Adipose tissue (tissue), 3 donors: ENCODE measurements around the gene RNF17. TPM values are rescaled to one million over a fixed set of nuclear protein-coding genes. Genes with fewer than 3 reads are reported as not detected.
"Not testable (repeated sequence)": the region's sequence is repeated elsewhere in the genome, so short reads cannot be mapped to it uniquely, and the experiment has no call there.

Source experiments
- H3K27ac ChIP-seq: one replicate; pipeline ENCODE4 v1.5.1; 2013; ENCODE audit warnings: low read depth, low read length
- WGBS, 3 donors: extraction: QIAGEN DNeasy Blood & Tissue Kit; methylation state at CpG; one replicate each; pipeline ENCODE4 v1.1.7; 2013; 5-methylcytosine and 5-hydroxymethylcytosine counted together
- polyA plus RNA-seq, 3 donors: library from polyadenylated mRNA; stranded (reverse); fragments of 200-250 nt; gene quantifications; one replicate each; pipeline ENCODE4 v1.2.3, GENCODE V29; 2013
- donor health status: healthy with polysubstance abuse.
- donor health status: Bipolar disorder and iron deficiency.
- donor health status: healthy.

The RNF17 gene
- polyA plus RNA-seq, 3 donors, result 0.08 TPM; not detected in 2

GRCh38 chr13:24837528-24837927 lies 73.6 kb downstream of the RNF17 start:
- not testable (repeated sequence) for H3K27ac ChIP-seq
- WGBS, 3 donors, result 74 to 93% (median 93%) methylated on average over 2 of the region's 2 CpGs

GRCh38 chr13:24842549-24843274 lies 78.7 kb downstream of the RNF17 start:
- 72 to 88% (median 87%) methylated on average over 9 of the region's 9 CpGs for whole genome bisulfite sequencing, 3 donors
- H3K27ac ChIP-seq, result no peak overlapping the region

- WGBS, 3 donors, result 45 to 69% (median 68%) methylated on average over 1 of the region's 1 CpG
Measured at GRCh38 chr13:24851546-24851945, 87.6 kb downstream of the RNF17 start.

DNA sequence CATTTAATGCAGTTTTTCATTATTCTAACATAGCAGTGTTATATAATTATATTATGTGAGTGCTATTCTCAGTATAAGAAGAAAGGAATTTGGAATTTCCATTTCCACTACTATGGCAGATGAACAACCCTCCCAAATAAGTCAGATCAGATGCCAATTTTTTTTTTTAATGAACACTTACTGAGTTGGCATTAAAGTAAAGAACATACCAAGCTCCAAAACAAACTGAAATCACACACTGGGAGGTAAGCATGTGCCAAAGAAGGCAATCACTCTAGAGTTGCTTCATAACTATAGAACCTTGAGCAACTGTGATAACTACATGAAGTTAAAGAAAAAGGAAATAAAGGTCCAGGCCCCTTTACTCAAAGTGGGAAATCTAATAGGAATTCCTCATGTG lies 90.3 kb downstream of the RNF17 start:
- H3K27ac ChIP-seq, result no peak overlapping the region

More at GRCh38 chr13:24851546-24851945, 87.6 kb downstream of the RNF17 start:
- no peak overlapping the region for H3K27ac ChIP-seq

GRCh38 chr13:24858953-24859352 lies 95.0 kb downstream of the RNF17 start:
- 75 to 80% (median 80%) methylated on average over 5 of the region's 5 CpGs for WGBS, 3 donors
- H3K27ac ChIP-seq, result no peak overlapping the region

DNA sequence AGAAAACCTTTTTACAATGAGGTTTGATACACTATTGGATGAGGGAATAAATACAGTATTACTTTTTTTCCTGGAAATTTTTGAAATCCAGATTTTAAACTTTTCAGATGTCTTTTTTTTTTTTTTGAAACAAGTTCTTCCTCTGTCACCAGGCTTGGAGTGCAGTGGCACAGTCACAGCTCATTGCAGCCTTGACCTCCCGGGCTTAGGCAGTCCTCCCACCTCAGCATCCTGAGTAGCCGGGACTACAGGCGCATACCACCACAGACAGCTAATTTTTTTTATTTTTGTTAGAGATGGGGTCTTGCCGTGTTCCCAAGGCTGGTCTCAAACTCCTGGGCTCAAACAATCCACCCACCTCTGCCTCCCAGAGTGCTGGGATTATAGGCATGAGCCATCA lies 96.8 kb downstream of the RNF17 start:
- no peak overlapping the region for H3K27ac ChIP-seq
- 69 to 77% (median 70%) methylated on average over 4 of the region's 4 CpGs for WGBS, 3 donors

DNA sequence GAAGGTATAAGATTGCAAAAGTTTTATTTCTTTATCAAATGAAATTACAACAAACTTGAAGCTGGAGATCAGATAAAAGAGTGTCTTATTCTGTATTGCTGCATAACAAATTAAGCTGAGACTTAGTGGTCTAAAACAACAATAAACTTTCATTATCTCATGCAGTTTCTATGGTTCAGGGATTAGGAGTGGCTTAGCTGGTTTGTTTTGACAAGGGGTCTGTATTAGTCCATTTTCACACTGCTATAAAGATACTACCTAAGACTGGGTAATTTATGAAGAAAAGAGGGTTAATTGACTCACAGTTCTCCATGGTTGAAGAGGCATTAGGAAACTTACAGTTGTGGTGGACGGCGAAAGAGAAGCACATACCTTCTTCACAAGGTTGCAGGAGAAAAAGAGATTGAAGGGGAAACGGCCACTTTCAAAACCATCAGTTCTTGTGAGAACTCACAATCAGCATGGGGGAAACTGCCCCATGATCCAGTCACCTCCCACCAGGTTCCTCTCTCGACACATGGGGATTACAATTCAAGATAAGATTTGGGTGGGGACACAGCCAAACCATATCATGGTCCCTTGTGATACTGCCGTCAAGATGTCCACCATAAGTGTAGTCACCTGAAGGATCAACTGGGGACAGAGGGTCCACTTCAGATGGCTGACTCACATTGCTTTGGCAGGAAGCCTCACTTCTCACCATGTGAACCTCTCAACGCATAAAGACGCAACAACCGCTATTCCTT lies 97.8 kb downstream of the RNF17 start:
- no peak overlapping the region for H3K27ac ChIP-seq
- 81 to 91% (median 88%) methylated on average over 8 of the region's 8 CpGs for WGBS, 3 donors

DNA sequence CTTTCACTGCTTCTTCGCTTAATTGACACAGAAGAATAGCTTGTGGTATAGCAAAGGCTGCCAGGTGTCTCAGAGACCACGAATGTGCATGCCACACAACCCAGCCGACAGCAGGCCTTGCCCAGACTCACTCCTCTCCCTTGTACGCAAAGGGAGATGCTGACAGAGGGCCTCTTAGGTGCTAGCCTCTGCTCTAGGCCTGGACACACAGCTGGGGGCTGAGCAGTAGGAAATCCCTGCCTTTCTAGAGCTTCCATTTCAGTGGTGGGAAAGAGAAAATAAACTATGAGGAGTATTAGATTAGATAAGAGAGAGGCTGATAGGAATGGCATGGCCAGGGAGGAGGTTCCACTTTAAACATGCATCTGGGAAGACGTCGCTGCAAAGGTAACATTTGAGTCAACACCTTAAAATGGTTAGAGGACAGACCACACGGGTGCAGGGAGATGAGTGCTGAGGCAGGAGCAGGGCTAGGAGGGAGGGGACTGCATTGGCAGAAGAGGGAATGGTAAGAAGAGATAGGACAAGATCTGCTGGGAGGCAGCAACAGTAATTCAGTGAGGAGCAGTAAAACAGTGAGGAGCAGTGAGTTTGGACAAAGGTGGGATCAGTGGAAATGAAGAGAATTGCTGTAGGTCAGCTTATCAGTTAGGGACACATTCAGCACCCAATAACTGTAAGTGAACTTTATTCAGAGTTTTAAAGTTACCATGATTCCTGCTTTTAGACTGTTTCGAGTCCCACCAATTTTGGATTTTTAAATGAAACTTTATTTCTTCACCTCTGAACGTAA lies 100.0 kb downstream of the RNF17 start:
- H3K27ac ChIP-seq, result no peak overlapping the region
- 64 to 80% (median 76%) methylated on average over 9 of the region's 9 CpGs for WGBS, 3 donors

DNA sequence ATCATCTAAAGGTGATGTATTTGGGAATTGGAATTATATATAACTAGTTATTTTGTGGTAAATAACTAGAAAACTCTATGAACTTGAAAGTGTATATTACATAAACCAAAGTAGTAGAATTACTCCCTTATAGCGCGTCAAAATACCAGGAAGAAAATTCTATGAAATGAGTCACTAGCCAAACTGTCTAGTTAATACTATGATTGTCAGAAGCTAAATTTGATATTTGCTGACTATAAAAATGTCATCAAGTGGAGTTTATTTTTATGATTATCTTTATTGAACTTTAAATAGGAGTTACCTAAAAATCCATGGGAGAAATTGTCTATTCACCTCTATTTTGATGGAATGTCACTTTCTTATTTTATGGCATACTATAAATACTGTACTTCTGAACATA lies 100.6 kb downstream of the RNF17 start:
- 94 to 97% (median 96%) methylated on average over 2 of the region's 2 CpGs for WGBS, 3 donors
- no peak overlapping the region for H3K27ac ChIP-seq

GRCh38 chr13:24865163-24865953 lies 101.4 kb downstream of the RNF17 start:
- 18 to 35% (median 21%) methylated on average over 5 of the region's 5 CpGs for WGBS, 3 donors
- H3K27ac ChIP-seq, result no peak overlapping the region

DNA sequence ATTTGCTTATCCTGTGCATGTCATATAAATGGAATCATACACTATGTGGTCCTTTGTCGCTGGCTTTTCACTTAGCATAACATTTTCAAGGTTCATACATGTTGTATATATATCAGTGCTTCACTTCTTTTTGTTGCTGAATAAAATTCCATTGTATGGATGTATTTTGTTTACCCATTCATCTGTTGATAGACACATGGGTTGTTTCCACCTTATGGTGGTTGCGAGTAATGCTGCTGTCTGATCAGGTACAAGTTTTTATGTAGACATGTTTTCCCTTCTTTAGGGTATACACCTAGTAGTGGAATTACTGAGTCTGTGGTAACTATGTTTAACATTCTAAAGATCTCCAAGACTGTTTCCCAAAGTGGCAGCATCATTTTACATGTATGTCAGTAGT lies 102.5 kb downstream of the RNF17 start:
- H3K27ac ChIP-seq, result no peak overlapping the region
- 76 to 83% (median 82%) methylated on average over 2 of the region's 2 CpGs for WGBS, 3 donors

- 38 to 53% (median 51%) methylated on average over 4 of the region's 4 CpGs for WGBS, 3 donors
- no peak overlapping the region for H3K27ac ChIP-seq
Measured at GRCh38 chr13:24868874-24869273, 104.9 kb downstream of the RNF17 start.

- 66 to 78% (median 78%) methylated on average over 6 of the region's 6 CpGs for WGBS, 3 donors
Measured at GRCh38 chr13:24870380-24870760, 106.4 kb downstream of the RNF17 start.

GRCh38 chr13:24875566-24875965 lies 111.6 kb downstream of the RNF17 start:
- WGBS, 3 donors, result 70 to 90% (median 80%) methylated on average over 6 of the region's 6 CpGs
- no peak overlapping the region for H3K27ac ChIP-seq

More at GRCh38 chr13:24870380-24870760, 106.4 kb downstream of the RNF17 start:
- no peak overlapping the region for H3K27ac ChIP-seq

DNA sequence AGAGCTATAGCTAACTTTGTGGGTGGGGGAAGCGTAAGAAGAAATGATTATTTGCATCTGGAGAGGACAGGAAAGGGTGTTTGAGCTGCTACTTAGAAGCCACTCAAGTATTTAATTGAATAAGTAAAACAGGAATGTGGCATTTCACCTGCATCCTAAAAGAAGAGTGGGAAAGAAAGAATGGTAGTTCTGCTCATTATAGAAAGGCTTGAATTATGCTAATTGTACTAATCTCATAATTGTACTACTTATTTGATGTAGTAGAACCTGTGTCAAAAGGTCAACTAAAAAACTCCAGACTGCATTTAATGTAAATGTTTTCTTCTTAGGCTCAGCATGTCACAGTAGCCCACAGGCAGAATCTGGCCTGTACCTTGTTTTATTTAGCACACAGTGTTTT lies 113.6 kb downstream of the RNF17 start:
- no peak overlapping the region for H3K27ac ChIP-seq
- 76 to 96% (median 87%) methylated on average over 1 of the region's 1 CpG for WGBS, 3 donors

DNA sequence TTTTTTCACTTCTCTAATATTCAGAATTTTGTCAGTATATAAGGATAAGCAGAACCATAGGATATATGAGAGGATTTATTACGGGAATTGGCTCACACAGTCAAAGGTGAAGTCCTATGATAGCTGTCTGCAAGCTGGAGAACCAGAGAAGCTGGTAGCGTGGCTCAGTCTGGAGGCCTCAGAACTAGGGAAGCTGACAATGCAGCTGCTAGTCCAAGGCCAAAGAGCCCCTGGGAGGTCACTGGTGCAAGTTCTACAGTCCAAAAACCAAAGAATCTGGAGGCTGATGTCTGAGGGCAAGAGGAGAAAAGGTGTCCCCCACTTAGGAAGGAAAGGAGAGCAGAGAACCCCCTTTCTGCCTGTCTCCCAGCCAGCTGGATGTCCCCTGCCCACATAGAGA lies 114.4 kb downstream of the RNF17 start:
- H3K27ac ChIP-seq, result no peak overlapping the region
- WGBS, 3 donors, result 81 to 92% (median 90%) methylated on average over 2 of the region's 2 CpGs

- WGBS, 3 donors, result 86 to 89% (median 87%) methylated on average over 2 of the region's 2 CpGs
- no peak overlapping the region for H3K27ac ChIP-seq
Measured at GRCh38 chr13:24882665-24883064, 118.7 kb downstream of the RNF17 start.

- WGBS, 3 donors, result 93 to 96% (median 94%) methylated on average over 6 of the region's 6 CpGs
Measured at GRCh38 chr13:24887759-24888158, 123.8 kb downstream of the RNF17 start.

More at GRCh38 chr13:24887759-24888158, 123.8 kb downstream of the RNF17 start:
- H3K27ac ChIP-seq, result no peak overlapping the region
